GM23338 (cell line): Measurements from ENCODE around the gene SEMA3C. TPM values are rescaled to one million over a fixed set of nuclear protein-coding genes. Genes with fewer than 3 reads are reported as not detected.

Experiments used
- ATAC-seq: fragments of 200-7000 bp; cut with Tn5 transposase; 3 replicates; pipeline ENCODE4 v1.9.1; 2020
- DNase-seq: peaks from one replicate; pipeline ENCODE4 v3.0.0-alpha.2; 2015; ENCODE audit warnings: low spot score
- H2AFZ ChIP-seq: fragments of 200-600 bp; sonication (generic); 2 replicates; pipeline ENCODE4 v1.8.0; 2016; ENCODE audit warnings: antibody characterized with exemption, mild to moderate bottlenecking, moderate library complexity
- H3F3A ChIP-seq: fragments of 200-600 bp; sonication (generic); replicated peaks from 2 replicates; pipeline ENCODE4 v1.8.0; 2017; ENCODE audit warnings: antibody characterized with exemption, mixed run types, low read depth
- H3K27ac ChIP-seq: fragments of 200-600 bp; sonication (generic); 2 replicates; pipeline ENCODE4 v1.6.1; 2016; ENCODE audit warnings: low read depth
- H3K27me3 ChIP-seq: fragments of 200-600 bp; sonication (generic); 2 replicates; pipeline ENCODE4 v1.8.0; 2016; ENCODE audit warnings: mild to moderate bottlenecking, mixed run types, moderate library complexity; ENCODE audit not compliant: insufficient read depth
- H3K36me3 ChIP-seq: fragments of 200-600 bp; sonication (generic); 2 replicates; pipeline ENCODE4 v1.8.0; 2016; ENCODE audit warnings: mild to moderate bottlenecking; ENCODE audit not compliant: insufficient read depth
- H3K4me1 ChIP-seq: fragments of 200-600 bp; sonication (generic); 2 replicates; pipeline ENCODE4 v1.8.0; 2016; ENCODE audit warnings: mild to moderate bottlenecking, moderate library complexity; ENCODE audit not compliant: insufficient read depth
- H3K4me2 ChIP-seq: fragments of 200-600 bp; sonication (generic); 2 replicates; pipeline ENCODE4 v1.7.1; 2017; ENCODE audit warnings: mixed run types
- H3K4me3 ChIP-seq: fragments of 200-600 bp; sonication (generic); 2 replicates; pipeline ENCODE4 v1.6.1; 2016; ENCODE audit warnings: mixed run types
- H3K79me2 ChIP-seq: fragments of 200-600 bp; sonication (generic); replicated peaks from 2 replicates; pipeline ENCODE4 v1.8.0; 2017; ENCODE audit warnings: mild to moderate bottlenecking; ENCODE audit not compliant: insufficient read depth
- H3K9me2 ChIP-seq: fragments of 200-600 bp; sonication (generic); 2 replicates; pipeline ENCODE4 v1.8.0; 2017; ENCODE audit not compliant: insufficient read depth
- H4K20me1 ChIP-seq: fragments of 200-600 bp; sonication (generic); replicated peaks from 2 replicates; pipeline ENCODE4 v1.8.0; 2017; ENCODE audit warnings: mild to moderate bottlenecking; ENCODE audit not compliant: insufficient read depth
- H3K27ac Mint-ChIP-seq: 2 replicates; pipeline ENCODE4 v1.8.0; 2020; ENCODE audit warnings: inconsistent platforms, mild to moderate bottlenecking, moderate library complexity, mixed read lengths
- H3K27me3 Mint-ChIP-seq: 3 replicates; pipeline ENCODE4 v1.8.0; 2022; ENCODE audit warnings: low read depth, mild to moderate bottlenecking, moderate library complexity, mixed read lengths, inconsistent platforms; ENCODE audit not compliant: insufficient read depth, poor library complexity
- H3K36me3 Mint-ChIP-seq: 3 replicates; pipeline ENCODE4 v1.8.0; 2021; ENCODE audit warnings: low read depth, mild to moderate bottlenecking, inconsistent platforms, moderate library complexity, mixed read lengths
- H3K4me1 Mint-ChIP-seq: 3 replicates; pipeline ENCODE4 v1.8.0; 2020; ENCODE audit warnings: mild to moderate bottlenecking, inconsistent platforms, mixed read lengths
- H3K4me3 Mint-ChIP-seq: 3 replicates; pipeline ENCODE4 v1.8.0; 2021; ENCODE audit warnings: moderate library complexity, mild to moderate bottlenecking, inconsistent platforms, mixed read lengths
- H3K9me3 Mint-ChIP-seq: 3 replicates; pipeline ENCODE4 v1.8.0; 2020; ENCODE audit warnings: moderate library complexity, mild to moderate bottlenecking, inconsistent platforms, mixed read lengths
- CREB1 ChIP-seq: fragments of 250-450 bp; sonication (Bioruptor Pico); IDR thresholded peaks from 2 replicates; pipeline ENCODE4 v1.5.0; 2020; ENCODE audit warnings: low read depth, mild to moderate bottlenecking, moderate library complexity
- EZH2 ChIP-seq: fragments of 200-600 bp; sonication (generic); IDR thresholded peaks from one replicate; pipeline ENCODE4 v1.8.0; 2017; ENCODE audit warnings: antibody characterized with exemption, mild to moderate bottlenecking, low read depth; ENCODE audit not compliant: unreplicated experiment
- EZH2phosphoT487 ChIP-seq: fragments of 200-600 bp; sonication (generic); IDR thresholded peaks from one replicate; pipeline ENCODE4 v1.8.1; 2018; ENCODE audit warnings: antibody characterized with exemption; ENCODE audit not compliant: unreplicated experiment
- JUNB ChIP-seq: IDR thresholded peaks from one replicate; pipeline ENCODE4 v1.6.1; 2016; ENCODE audit warnings: antibody characterized with exemption; ENCODE audit not compliant: unreplicated experiment
- POLR2AphosphoS5 ChIP-seq: IDR thresholded peaks from 2 replicates; pipeline ENCODE4 v1.6.1; 2016; ENCODE audit warnings: antibody characterized with exemption, low read depth
- STAT1 ChIP-seq: IDR thresholded peaks from one replicate; pipeline ENCODE4 v1.6.1; 2016; ENCODE audit warnings: antibody characterized with exemption; ENCODE audit not compliant: unreplicated experiment
- ZNF114 ChIP-seq: fragments of 250-450 bp; sonication (Bioruptor Pico); IDR thresholded peaks from 2 replicates; pipeline ENCODE4 v1.5.0; 2020; ENCODE audit warnings: mild to moderate bottlenecking, moderate library complexity
- long read RNA-seq: library from polyadenylated mRNA; unstranded; transcript quantifications from one replicate; pipeline ENCODE4 v2.0.0, GENCODE V29; 2020; ENCODE audit not compliant: unreplicated experiment
- polyA plus RNA-seq: library from polyadenylated mRNA; unstranded; fragments of >200 nt; fragmentation: Nextera tagmentation; extraction: Ambion mirVana; gene quantifications from 2 replicates; pipeline ENCODE4 v1.2.1, GENCODE V29; 2016
- total RNA-seq: library from RNA; depleted of rRNA; stranded (reverse); fragments of >200 nt; shearing (Covaris generic); gene quantifications from 2 replicates; pipeline ENCODE4 v1.2.3, GENCODE V29; 2014; rRNA removed
- TF ChIP-seq, protein P1 (sequence below): IDR thresholded peaks from 2 replicates; pipeline ENCODE4 v1.6.1; 2016; ENCODE audit warnings: antibody characterized with exemption
- TF ChIP-seq, protein P2 (sequence below), 2 experiments: fragments of 200-600 bp in 1 of 2; sonication (generic) in 1 of 2; conservative IDR thresholded peaks; 2 replicates each; pipeline versions ENCODE4 v1.5.1 to v1.6.1; 2016 to 2017; ENCODE audit warnings: antibody characterized with exemption in 2 of 2, low read depth in 2 of 2, mild to moderate bottlenecking in 2 of 2, moderate library complexity in 1 of 2

SEMA3C gene
- total RNA-seq, result 3.1 and 3.5 TPM in 2 replicates
- 0.40 and 1.0 TPM in 2 replicates for polyA plus RNA-seq
- long read RNA-seq, result 0 reads

- H3K27me3 Mint-ChIP-seq, result peaks cover 17% of the 10 kb centered on the region
- H3K27ac Mint-ChIP-seq, result peak within 1 kb of the TSS; percentile 65; the same call in 1 of the 2 replicates
- H3K4me1 Mint-ChIP-seq, result peaks cover 29% of the 10 kb centered on the region
- no peaks in the 10 kb centered on the region for H3K9me2 ChIP-seq
- no peaks in the 10 kb centered on the region for H3K36me3 ChIP-seq
- H3K4me3 ChIP-seq, result peak within 1 kb of the TSS; percentile 62
- no peak; the same call in none of the 2 replicates for TF ChIP-seq CREB1
- TF ChIP-seq JUNB, result no peak
- TF ChIP-seq POLR2AphosphoS5, result peak; percentile 38; the same call in 1 of the 2 replicates
- TF ChIP-seq ZNF114 (CRISPR knock-in tag), result no peak
- TF ChIP-seq EZH2, result no peak
- TF ChIP-seq, protein P1, sequence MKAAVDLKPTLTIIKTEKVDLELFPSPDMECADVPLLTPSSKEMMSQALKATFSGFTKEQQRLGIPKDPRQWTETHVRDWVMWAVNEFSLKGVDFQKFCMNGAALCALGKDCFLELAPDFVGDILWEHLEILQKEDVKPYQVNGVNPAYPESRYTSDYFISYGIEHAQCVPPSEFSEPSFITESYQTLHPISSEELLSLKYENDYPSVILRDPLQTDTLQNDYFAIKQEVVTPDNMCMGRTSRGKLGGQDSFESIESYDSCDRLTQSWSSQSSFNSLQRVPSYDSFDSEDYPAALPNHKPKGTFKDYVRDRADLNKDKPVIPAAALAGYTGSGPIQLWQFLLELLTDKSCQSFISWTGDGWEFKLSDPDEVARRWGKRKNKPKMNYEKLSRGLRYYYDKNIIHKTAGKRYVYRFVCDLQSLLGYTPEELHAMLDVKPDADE, result no peak
- TF ChIP-seq, protein P2, sequence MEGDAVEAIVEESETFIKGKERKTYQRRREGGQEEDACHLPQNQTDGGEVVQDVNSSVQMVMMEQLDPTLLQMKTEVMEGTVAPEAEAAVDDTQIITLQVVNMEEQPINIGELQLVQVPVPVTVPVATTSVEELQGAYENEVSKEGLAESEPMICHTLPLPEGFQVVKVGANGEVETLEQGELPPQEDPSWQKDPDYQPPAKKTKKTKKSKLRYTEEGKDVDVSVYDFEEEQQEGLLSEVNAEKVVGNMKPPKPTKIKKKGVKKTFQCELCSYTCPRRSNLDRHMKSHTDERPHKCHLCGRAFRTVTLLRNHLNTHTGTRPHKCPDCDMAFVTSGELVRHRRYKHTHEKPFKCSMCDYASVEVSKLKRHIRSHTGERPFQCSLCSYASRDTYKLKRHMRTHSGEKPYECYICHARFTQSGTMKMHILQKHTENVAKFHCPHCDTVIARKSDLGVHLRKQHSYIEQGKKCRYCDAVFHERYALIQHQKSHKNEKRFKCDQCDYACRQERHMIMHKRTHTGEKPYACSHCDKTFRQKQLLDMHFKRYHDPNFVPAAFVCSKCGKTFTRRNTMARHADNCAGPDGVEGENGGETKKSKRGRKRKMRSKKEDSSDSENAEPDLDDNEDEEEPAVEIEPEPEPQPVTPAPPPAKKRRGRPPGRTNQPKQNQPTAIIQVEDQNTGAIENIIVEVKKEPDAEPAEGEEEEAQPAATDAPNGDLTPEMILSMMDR (conservative IDR thresholded peaks at IDR 0.05; ENCODE audit: low read depth in 2 of 2), result peak in 1 of 2 experiments; percentile 26; a peak in 1 of 4 replicates
- peaks cover 23% of the 10 kb centered on the region for H3K27me3 ChIP-seq
- no peaks in the 10 kb centered on the region for H3K79me2 ChIP-seq
- peak within 1 kb of the TSS; percentile 96 for H2AFZ ChIP-seq
- H3K4me1 ChIP-seq, result peaks cover 12% of the 10 kb centered on the region
- 0 out of 2 replicates have a peak, but pooled peaks cover 6% of the 10 kb centered on the region for H3F3A ChIP-seq
- H3K4me2 ChIP-seq, result peak within 1 kb of the TSS; percentile 86
- H3K4me3 Mint-ChIP-seq, result peak within 1 kb of the TSS; percentile 75
- DNase-seq (peak; percentile 94), ATAC-seq (peak; percentile 96)
- no peaks in the 10 kb centered on the region for H3K9me3 Mint-ChIP-seq
- H3K27ac ChIP-seq, result peak within 1 kb of the TSS; percentile 85; the same call in 1 of the 2 replicates
- no peaks in the 10 kb centered on the region for H3K36me3 Mint-ChIP-seq
- no peaks in the 10 kb centered on the region for H4K20me1 ChIP-seq
Observed at GRCh38 chr7:80918909-80919721, at the start of gene SEMA3C. Gene SEMA3C (minus strand): TSS chr7:80919051. CDS start chr7:80916781, 2,270 bp downstream.

GRCh38 chr7:80968606-80969005 lies 49.8 kb upstream of the SEMA3C start:
- H3K9me2 ChIP-seq, result no peaks in the 10 kb centered on the region
- no peaks in the 10 kb centered on the region for H3K79me2 ChIP-seq
- no peaks in the 10 kb centered on the region for H3K27me3 ChIP-seq
- peaks cover 5% of the 10 kb centered on the region; the same call in 2 of the 3 replicates for H3K4me1 Mint-ChIP-seq
- DNase-seq, result no peak
- H3K27ac Mint-ChIP-seq, result no peak overlapping the region
- no peak overlapping the region for H3K27ac ChIP-seq
- H3K27me3 Mint-ChIP-seq, result no peaks in the 10 kb centered on the region
- no peak overlapping the region for H3K4me3 Mint-ChIP-seq
- no peaks in the 10 kb centered on the region for H3K4me1 ChIP-seq
- TF ChIP-seq, protein P1, result no peak
- TF ChIP-seq POLR2AphosphoS5 (no peak), EZH2 (no peak), STAT1 (no peak), EZH2phosphoT487 (no peak), JUNB (no peak)
- no peaks in the 10 kb centered on the region for H3K36me3 Mint-ChIP-seq
- no peaks in the 10 kb centered on the region for H3F3A ChIP-seq
- H3K4me3 ChIP-seq, result no peak overlapping the region
- no peaks in the 10 kb centered on the region for H3K36me3 ChIP-seq
- H2AFZ ChIP-seq, result no peak overlapping the region
- no peak overlapping the region for H3K4me2 ChIP-seq
- no peaks in the 10 kb centered on the region for H3K9me3 Mint-ChIP-seq
- no peaks in the 10 kb centered on the region for H4K20me1 ChIP-seq
- no peak for ATAC-seq
